GM21390 (cell line): ENCODE data around the gene SMARCC2.
A peak's percentile ranks its signal among the peaks of the same experiment; 100 is the strongest.
"Not testable (repeated sequence)": the region's sequence is repeated elsewhere in the genome, so short reads cannot be mapped to it uniquely, and the experiment has no call there.

ENCODE experiments used
- ATAC-seq: cut with Tn5 transposase; IDR thresholded peaks from one replicate; pipeline ENCODE4 v1.9.1; 2021; ENCODE audit not compliant: unreplicated experiment

The SMARCC2 gene

DNA sequence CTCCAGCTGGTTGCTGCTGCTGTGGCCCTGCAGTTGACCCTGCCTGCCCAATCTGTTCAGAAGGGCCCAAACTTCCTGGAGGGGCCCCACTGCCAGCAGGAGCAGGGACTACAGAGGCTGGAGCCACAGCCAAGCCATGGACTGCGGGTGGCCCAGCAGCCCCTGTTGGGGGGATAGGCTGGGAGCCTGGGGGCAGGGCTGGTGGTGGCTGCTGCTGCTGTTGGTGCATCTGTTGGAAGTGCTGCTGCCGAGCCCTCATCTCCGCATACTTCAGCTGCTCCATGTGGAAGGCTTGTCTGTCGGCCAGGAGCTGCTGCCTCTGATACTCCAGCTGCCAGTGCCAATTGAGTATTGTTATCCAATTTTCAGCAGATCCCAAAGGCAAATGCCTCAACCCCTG is 23.9 kb downstream of the SMARCC2 start:
- no peak for ATAC-seq

DNA sequence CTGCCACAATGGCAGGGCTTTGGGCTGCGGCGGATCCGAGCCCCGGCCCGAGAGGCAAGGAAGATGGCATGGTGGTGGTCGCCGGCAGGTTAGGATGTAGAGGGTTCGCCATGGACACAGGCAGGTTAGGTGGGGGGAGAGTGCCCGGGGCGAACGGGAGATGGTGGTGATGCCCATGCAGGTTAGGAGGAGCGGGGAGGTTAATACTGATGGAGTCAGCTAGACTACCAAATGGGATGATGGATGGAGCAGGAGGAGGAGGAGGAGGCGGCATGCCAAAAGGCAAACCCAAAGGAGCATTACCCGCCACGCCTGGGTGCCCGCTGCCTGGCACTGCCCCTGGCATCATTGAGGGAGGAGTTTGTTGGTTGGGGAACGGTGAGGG is 24.9 kb downstream of the SMARCC2 start:
- ATAC-seq, result no peak

DNA sequence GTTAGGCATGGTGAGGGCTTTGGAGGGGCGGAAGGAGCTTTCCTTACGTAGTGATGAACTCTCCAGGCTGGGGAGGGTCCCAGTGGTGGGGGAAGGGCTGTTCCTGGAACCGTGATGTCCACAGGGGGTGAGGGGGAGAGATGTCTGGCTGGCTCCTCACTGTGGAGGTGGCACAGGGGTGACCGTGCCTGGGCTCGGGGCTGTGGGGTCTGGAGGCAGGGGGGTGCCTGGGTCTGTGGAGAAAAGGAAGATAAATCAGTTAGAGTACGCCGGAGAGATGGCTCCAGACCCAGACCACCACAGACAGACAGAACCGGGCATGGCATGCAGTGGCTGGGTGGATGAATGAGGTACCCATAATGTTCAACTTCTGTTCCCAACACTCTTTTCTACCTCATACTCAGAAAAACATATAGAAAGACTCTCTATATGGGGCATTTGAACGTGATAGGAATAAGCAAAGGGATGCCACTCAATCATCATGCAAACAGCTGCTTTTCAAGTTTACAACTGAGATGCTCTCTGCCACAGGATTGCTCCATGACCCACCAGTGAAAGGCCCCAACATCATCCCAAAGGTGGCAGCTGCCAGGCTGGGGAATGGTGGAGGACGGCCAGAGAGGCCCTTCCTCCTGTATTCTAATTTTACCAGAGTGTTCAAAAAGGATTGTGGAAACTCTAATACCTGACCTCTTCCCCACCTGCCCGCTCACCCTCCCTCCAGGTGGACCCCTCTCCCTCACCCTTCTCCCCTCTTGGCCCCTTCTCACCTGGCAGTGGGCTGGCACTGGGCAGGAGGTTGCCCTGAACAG is 25.5 kb downstream of the SMARCC2 start:
- no peak for ATAC-seq

DNA sequence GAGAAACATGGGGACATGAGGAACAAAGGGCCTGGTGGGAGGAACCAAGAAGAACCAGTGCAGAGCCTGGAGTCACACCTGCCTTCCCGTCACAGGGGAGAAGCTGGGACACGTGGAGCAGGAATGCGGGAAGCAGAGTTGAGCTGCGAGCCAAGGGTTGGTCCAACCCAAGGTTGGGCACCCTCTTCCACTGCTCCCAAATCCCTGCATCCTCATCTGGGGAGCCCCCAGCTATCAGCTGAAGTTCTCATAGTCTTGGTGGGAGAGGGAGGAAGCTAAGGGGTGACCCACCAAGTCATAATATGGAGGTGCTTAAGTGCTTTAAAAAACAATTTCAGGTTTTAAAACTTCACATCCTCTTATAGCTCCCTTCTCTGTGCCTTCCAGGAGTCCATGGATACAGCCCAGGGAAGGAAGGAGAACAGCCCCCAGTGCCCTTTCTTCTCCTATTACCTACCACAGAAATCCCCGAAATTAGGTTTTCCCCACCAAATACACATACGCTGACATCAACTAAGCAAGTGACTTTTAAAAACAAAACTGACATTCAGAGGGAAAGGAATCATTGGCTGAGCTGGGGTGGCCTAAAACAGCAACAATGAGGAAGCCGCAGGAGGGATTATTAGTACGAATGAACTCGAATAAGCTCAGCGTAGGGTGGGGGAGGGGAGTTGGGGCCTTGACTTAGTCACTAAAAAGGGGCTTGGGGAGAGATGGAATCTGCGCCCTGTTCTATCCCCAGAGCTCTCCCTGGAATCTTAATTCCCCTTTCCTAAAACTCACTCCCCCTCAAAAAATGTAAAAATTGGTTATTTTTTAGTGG is 26.6 kb downstream of the SMARCC2 start:
- no peak for ATAC-seq

DNA sequence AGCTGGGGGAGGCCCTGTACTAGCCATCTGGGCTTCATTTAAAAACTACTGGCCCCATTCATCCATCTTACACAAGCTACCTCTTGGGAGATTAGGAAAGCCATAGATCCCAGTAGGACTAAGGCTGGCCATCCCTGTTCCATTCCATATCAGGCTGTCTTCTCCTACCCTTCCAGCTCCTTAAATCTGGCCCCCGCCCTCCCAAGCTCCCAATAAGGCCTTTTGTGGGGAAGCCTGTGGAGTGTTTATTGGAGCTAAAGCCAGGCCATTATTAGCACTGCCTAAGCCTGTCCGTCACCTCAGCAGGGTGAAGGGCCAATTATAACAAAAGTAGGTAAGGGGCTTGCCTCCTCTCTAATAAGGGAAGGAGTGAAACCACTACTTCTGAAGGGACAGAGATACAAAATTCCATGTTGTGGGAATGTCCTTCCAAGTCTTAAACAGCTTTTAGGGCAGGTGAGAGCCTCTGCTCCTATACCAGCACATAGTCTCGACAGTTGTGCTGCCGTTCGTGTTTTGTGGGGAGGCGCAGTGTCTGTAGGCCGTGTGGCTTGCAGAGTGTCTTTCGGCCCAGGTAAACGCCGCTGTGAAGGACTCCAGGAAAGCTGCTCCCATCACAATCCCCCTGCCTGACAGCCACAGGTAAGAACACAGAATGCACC is 27.5 kb downstream of the SMARCC2 start:
- ATAC-seq, result no peak

DNA sequence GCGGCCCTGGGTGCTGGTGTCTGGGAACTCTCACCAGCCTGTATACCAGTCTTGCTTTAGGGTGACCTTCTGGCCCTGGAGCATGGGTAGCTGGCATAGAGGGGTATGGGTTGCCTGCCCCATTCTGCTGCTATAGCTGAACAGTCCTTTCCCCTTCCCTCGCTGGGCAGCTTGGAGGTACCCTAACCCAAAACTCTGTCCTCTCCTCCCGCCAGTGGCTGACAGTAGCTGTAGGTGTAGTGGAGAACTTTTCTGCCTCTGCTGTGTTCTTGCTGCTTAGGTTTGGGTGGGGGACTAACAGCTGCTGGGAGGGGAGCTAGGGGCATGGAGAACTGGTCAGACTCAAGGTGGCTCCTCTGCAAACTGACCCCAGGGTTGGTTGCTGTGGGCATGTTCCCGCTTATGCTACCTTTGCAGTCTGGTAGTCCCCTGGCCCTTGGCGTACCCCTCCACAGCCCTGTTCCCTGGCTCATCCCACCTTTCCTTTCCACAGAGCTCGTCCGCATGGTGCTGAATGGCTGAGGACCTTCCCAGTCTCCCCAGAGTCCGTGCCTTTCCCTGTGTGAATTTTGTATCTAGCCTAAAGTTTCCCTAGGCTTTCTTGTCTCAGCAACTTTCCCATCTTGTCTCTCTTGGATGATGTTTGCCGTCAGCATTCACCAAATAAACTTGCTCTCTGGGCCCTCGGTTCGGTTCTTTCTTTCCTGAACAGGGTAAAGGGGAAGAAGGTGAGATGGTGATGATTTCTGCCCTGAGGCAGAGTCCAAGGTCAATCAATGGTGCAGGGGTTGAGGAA is 28.2 kb downstream of the SMARCC2 start:
- no peak for ATAC-seq

DNA sequence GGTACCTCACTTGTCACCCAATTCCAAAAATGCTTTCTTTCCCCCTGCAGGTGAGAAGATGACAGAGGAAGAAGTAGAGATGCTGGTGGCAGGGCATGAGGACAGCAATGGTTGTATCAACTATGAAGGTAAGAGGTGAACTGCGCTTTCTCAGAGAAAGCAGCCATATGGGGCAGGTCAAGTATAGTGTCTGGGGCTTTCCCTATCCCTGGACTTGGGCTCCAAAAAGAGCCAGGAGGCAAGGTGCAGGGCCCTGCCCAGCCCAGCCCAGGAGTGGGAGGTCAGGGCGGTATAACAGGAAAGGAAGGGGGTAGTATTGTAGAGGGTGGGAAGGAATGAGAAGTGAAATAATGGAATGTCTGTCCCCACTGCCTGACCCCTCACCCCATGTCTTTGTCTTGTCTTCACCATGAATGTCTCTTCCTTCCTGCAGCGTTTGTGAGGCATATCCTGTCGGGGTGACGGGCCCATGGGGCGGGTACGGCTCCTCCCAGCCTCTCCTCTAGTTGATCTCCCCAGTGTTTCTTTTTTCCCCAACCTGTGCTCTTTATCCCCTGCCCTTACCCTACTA is 29.0 kb downstream of the SMARCC2 start:
- ATAC-seq, result no peak

DNA sequence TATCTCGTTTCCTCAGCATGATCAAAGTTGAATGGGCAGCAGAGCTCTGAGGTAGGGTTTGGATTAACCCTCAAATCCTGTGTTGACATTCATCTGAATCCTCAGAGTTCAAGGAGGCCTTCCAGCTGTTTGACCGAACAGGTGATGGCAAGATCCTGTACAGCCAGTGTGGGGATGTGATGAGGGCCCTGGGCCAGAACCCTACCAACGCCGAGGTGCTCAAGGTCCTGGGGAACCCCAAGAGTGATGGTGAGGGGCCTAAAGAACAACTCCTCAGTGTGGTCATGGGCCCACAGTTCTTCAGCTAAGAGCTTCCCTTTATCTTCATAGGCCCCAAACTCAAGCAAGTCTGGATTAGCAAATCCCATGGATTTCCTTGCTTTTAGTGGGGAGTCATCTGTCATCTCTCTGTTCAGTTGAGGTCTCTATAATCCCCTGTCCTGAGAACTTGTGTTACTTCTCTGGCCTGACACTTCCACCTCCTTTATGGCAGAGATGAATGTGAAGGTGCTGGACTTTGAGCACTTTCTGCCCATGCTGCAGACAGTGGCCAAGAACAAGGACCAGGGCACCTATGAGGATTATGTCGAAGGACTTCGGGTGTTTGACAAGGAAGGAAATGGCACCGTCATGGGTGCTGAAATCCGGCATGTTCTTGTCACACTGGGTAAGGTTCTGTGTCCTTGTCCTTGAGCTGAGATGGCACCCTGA is 29.6 kb downstream of the SMARCC2 start:
- ATAC-seq, result no peak

DNA sequence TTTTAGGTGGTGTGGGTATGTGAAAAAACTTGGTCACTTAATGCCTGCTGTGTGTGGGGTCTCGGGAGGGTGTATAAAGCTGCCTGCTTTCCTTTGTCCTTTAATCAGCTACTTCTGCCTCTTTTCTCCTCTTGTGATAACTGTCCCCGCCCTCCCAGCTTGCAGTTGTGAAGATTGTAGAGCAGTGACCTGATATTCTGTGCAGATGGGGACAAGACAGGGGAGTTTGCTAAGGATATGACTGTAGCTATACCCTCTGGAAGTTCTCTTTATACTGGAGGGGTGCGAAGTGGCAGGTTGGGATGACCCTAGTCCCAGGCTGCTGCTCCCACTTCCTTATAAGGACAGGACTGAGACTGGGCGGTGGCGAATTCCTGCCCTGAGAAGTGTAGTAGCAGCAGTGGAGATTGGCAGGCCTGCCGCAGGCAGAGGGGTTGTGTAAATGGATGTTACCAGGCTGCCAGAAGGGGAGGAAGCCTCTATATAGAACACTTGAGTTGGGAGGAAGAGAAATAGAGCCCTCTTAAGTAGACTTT is 30.3 kb downstream of the SMARCC2 start:
- no peak for ATAC-seq

DNA sequence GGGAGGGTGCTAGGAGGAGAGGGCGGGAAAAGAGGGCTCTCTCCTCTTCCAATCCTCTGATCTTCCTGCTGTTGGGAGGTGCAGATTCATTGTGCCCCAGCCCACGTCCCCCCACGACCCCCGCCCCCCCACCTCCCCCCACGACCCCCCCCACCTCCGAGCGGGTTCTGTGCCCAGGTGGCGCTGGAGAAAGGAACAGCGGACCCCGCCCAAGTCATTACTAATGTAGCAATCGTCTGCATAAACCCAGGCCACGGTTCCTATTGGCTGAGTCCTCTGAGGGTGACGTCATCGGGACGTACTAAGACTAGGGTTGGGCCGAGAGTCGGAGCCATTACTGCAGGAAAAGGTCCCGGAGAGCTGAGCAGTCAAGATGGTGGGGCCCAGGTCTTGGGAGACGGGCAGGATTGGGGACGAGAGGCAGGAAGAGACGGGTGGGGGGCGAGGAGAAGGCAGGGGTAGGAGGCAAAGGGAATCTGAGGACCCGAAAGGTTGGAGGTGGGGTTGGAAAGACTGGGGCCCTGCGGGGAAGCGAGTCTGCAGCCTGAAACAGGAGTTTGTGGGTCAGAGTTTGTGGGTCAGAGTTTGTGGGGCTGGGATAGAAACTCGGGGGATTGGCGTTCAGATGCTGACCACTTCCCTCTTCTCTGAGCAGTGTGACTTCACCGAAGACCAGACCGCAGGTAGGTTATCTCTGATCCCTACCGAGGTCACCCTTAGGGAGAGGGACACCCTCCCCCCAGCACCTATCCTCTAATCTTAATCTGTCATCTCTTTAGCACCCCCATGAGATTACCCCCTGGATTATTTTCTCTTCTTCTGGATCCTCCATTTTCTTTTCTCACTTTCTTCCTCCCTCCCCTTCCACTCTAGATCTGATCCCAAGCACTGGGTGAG is 31.0 kb downstream of the SMARCC2 start, which contains the start of gene MYL6:
TSS of gene MYL6 (plus strand) at position 331 of the 897 bp plus-strand sequence. CDS start at position 374, 43 bp downstream.
- peak; percentile 78 for ATAC-seq

DNA sequence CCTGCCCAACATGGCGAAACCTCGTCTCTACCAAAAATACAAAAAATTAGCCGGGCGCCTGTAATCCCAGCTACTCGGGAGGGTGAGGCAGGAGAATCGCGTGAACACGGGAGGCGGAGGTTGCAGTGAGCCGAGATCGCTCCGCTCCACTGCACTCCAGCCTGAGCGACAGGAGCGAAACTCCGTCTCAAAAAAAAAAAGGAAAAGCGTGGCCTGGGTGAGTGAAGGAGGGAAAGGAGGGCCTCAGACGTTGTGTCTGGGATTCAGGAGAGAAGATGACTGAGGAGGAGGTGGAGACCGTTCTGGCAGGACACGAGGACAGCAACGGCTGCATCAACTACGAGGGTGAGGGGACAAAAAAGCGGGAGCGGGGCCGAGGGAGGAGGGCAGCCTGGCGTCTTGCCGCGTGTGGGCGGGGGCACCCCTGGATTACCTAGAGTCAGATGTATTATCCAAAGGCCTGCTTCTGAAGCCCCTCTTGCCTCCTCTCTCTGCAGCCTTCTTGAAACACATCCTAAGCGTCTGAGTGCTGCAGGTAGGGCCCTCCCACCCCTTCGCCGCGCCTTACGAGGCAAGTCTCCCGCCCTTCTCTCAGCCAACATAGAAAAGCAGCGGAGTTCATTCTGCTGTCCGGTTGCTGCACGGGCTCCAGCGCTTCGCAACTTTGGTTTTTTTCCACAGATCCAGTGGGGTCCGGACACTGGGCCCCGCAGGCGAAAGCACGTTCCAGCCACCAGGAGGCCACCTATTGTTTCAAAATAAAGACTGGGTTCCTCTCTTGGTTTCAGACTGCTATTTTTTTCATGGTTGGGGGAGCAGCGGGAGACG is 31.9 kb downstream of the SMARCC2 start:
- peak; percentile 36 for ATAC-seq

DNA sequence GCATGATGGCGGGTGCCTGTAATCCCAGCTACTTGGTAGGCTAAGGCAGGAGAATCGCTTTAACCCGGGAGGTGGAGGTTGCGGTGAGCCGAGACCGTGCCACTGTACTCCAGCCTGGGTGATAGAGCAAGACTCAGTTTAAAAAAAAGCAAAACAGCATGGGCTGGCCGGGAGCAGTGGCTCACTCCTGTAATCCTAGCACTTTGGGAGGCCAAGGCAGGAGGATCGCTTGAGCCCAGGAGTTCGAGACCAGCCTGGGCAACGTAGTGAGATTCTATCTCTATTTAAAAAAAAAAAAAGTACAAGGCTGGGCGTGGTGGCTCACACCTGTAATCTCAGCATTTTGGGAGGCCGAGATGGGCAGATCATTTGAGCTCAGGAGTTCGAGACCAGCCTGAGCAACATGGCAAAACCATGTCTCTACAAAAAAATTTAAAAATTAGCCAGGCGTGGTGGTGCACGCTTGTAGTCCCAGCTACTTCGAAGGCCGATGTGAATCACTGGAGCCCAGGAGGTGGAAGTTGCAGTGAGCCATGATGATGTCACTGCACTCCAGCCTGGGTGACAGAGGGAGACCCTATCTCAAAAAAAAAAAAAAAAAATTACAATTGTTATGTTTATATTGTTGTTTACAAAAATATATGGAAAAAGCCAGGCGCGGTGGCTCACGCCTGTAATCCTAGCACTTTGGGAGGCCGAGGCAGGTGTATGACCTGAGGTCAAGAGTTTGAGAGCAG is 32.7 kb downstream of the SMARCC2 start:
- ATAC-seq, result not testable (repeated sequence)

DNA sequence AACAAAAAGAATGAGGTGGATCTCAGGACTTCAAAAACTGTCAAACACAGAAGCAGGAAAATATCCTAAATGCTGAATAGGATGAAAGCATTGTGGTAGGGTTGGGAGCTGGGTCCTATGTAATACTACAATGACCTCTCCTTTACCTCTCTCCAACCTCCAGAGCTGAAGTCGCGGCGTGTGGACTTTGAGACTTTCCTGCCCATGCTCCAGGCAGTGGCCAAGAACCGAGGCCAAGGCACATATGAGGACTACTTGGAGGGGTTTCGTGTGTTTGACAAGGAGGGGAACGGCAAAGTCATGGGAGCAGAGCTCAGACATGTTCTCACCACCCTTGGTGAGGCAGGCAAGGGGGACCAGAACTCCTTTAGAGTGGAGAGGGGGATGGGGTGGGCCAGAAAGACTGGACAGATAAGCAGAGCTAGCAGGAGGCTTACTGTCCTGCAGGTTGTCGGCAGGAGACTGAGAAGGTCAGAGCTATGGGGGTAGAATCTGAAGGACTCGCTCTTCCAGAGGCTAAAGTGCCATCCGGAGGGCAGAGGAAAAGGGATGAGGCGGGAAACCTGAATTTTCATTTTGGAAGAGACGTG is 33.9 kb downstream of the SMARCC2 start:
- no peak for ATAC-seq

DNA sequence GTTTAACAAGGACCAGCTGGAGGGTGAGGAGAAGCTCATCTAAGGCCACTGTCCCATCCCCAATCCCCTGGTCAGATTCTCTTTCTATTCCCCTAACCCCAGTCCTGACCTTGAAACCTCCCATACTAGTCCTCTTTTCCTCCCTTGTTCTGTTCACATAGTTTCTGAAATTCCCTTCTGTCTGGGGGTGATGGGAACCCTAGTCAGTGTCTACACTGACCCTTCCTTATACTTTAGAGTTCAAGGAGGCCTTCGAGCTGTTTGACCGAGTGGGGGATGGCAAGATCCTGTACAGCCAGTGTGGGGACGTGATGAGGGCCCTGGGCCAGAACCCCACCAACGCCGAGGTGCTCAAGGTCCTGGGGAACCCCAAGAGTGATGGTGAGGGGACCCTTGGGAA is 34.5 kb downstream of the SMARCC2 start:
- no peak for ATAC-seq

DNA sequence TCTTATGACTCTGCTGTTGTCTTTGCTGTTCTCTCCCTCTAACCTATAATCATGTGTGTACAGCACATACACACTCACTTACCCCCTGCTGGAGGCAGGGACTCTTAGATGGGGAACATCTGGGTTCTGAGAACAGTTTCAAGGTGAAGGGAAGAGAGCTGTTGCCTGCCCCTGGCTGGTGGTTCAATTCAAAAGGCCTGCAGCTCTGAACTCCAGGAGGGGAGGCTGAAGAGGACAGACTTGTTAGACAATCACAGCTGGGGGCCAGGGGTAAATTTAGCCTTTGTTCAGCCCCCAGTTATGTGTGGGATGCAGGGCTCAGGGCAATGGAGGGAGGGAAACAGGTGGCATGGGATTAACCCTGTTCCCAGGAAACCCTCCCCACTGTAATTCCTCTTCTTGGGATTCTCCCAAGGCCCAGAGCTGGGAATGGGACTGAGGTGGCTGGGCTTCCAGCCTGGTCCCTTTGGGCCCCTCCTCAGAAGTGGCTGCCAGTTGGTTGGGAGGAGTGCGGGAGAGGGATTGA is 35.0 kb downstream of the SMARCC2 start:
- no peak for ATAC-seq

DNA sequence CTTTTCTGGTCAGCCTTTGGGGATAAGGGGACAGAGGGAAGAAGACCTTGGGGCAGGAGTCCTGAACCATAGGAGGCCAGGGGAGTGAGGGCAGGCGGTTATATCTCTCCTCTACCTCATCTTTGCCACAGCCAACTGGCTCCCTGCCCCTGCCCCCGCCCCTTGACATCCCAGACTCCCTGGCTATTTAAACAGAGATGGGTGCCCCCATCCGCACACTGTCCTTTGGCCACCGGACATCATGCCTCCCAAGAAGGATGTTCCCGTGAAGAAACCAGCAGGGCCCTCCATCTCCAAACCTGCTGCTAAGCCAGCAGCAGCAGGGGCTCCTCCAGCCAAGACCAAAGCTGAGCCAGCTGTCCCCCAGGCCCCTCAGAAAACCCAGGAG is 35.6 kb downstream of the SMARCC2 start:
- ATAC-seq, result no peak
